GM20431 (cell line): Measurements from ENCODE around the gene CPT1A.

Experiments
- in situ Hi-C: fragments of 300-500 bp; cut with MseI, MboI; formaldehyde crosslinking; loops from one replicate; pipeline ENCODE4 v1.15.0; 2020; ENCODE audit warnings: low sequenced_read_pairs; ENCODE audit not compliant: unreplicated experiment

The CPT1A gene

GRCh38 chr11:68835749-68836148 lies 6.0 kb downstream of the CPT1A start:
- in situ Hi-C loops: no loop called here

- in situ Hi-C loops: no loop called here
Measured at GRCh38 chr11:68835328-68835727, 6.4 kb downstream of the CPT1A start.

GRCh38 chr11:68832476-68833181 lies 9.1 kb downstream of the CPT1A start:
- in situ Hi-C loops: no loop called here

- in situ Hi-C loops: no loop called here
Measured at GRCh38 chr11:68831124-68831523, 10.6 kb downstream of the CPT1A start.

- in situ Hi-C loops: no loop called here
Measured at GRCh38 chr11:68829581-68829980, 12.1 kb downstream of the CPT1A start.

GRCh38 chr11:68828957-68829356 lies 12.8 kb downstream of the CPT1A start:
- in situ Hi-C loops: no loop called here

- in situ Hi-C loops: no loop called here
Measured at GRCh38 chr11:68828155-68828931, 13.4 kb downstream of the CPT1A start.

- in situ Hi-C loops: no loop called here
Measured at GRCh38 chr11:68827733-68828132, 14.0 kb downstream of the CPT1A start.

GRCh38 chr11:68826726-68827125 lies 15.0 kb downstream of the CPT1A start:
- in situ Hi-C loops: no loop called here

- in situ Hi-C loops: no loop called here
Measured at GRCh38 chr11:68825571-68825970, 16.1 kb downstream of the CPT1A start.

GRCh38 chr11:68822546-68822945 lies 19.2 kb downstream of the CPT1A start:
- in situ Hi-C loops: no loop called here

GRCh38 chr11:68821670-68822069 lies 20.0 kb downstream of the CPT1A start:
- in situ Hi-C loops: no loop called here

GRCh38 chr11:68819362-68819761 lies 22.4 kb downstream of the CPT1A start:
- in situ Hi-C loops: no loop called here

GRCh38 chr11:68818181-68818580 lies 23.5 kb downstream of the CPT1A start:
- in situ Hi-C loops: no loop called here

GRCh38 chr11:68817554-68817953 lies 24.2 kb downstream of the CPT1A start:
- in situ Hi-C loops: no loop called here

GRCh38 chr11:68816917-68817419 lies 24.7 kb downstream of the CPT1A start:
- in situ Hi-C loops: no loop called here

GRCh38 chr11:68816251-68816776 lies 25.4 kb downstream of the CPT1A start:
- in situ Hi-C loops: no loop called here

GRCh38 chr11:68813773-68814172 lies 27.9 kb downstream of the CPT1A start:
- in situ Hi-C loops: no loop called here

GRCh38 chr11:68812526-68812925 lies 29.2 kb downstream of the CPT1A start:
- in situ Hi-C loops: no loop called here

- in situ Hi-C loops: no loop called here
Measured at GRCh38 chr11:68810164-68810563, 31.6 kb downstream of the CPT1A start.

- in situ Hi-C loops: no loop called here
Measured at GRCh38 chr11:68809506-68809905, 32.2 kb downstream of the CPT1A start.
